HepG2 (cell line): ENCODE results near the gene SLC16A6. TPM values are rescaled to one million over a fixed set of nuclear protein-coding genes. Genes with fewer than 3 reads are reported as not detected.

ENCODE experiments used
- ASH2L ChIP-seq: fragments of 300-600, 200-600 bp; sonication (generic); IDR thresholded peaks from 2 replicates; pipeline ENCODE4 v1.7.0; 2017; ENCODE audit warnings: low read depth, mild to moderate bottlenecking, moderate library complexity, mixed read lengths, low read length; ENCODE audit not compliant: insufficient read length
- DMAP1 ChIP-seq: IDR thresholded peaks from 2 replicates; pipeline ENCODE4 v1.6.1; 2016
- ELK4 ChIP-seq: sonication (generic); formaldehyde crosslinking; IDR thresholded peaks from 2 replicates; pipeline ENCODE4 v1.9.0; 2021; ENCODE audit warnings: missing genetic modification reagents, borderline replicate concordance
- MED13 ChIP-seq: sonication (generic); formaldehyde crosslinking; IDR thresholded peaks from 2 replicates; pipeline ENCODE4 v1.5.0; 2020; ENCODE audit warnings: missing genetic modification reagents
- MLX ChIP-seq: IDR thresholded peaks from 2 replicates; pipeline ENCODE4 v1.6.1; 2016
- MTF2 ChIP-seq: sonication (generic); formaldehyde crosslinking; IDR thresholded peaks from 2 replicates; pipeline ENCODE4 v1.5.0; 2020; ENCODE audit warnings: missing genetic modification reagents, borderline replicate concordance
- POGZ ChIP-seq: sonication (generic); formaldehyde crosslinking; IDR thresholded peaks from 2 replicates; pipeline ENCODE4 v1.4.0; 2020; ENCODE audit warnings: mild to moderate bottlenecking, missing genetic modification reagents
- RFXANK ChIP-seq: IDR thresholded peaks from 2 replicates; pipeline ENCODE4 v1.6.1; 2016
- TFAP4 ChIP-seq: sonication (generic); IDR thresholded peaks from 2 replicates; pipeline ENCODE4 v1.6.1; 2016; ENCODE audit warnings: low read depth, borderline replicate concordance
- ZBED4 ChIP-seq: sonication (generic); formaldehyde crosslinking; IDR thresholded peaks from 2 replicates; pipeline ENCODE4 v1.4.0; 2020; ENCODE audit warnings: missing genetic modification reagents, borderline replicate concordance
- ZIK1 ChIP-seq: sonication (generic); formaldehyde crosslinking; IDR thresholded peaks from 2 replicates; pipeline ENCODE4 v1.5.0; 2020; ENCODE audit warnings: mild to moderate bottlenecking, low read depth, missing genetic modification reagents, borderline replicate concordance
- ZNF281 ChIP-seq: sonication (generic); formaldehyde crosslinking; IDR thresholded peaks from 2 replicates; pipeline ENCODE4 v1.4.0; 2020; ENCODE audit warnings: missing genetic modification reagents, borderline replicate concordance
- ZNF335 ChIP-seq: sonication (generic); formaldehyde crosslinking; IDR thresholded peaks from 2 replicates; pipeline ENCODE4 v1.4.0; 2020; ENCODE audit warnings: missing genetic modification reagents
- ZNF362 ChIP-seq: sonication (generic); formaldehyde crosslinking; IDR thresholded peaks from 2 replicates; pipeline ENCODE4 v1.4.0; 2020; ENCODE audit warnings: missing genetic modification reagents, mild to moderate bottlenecking, borderline replicate concordance
- ZNF546 ChIP-seq: sonication (generic); formaldehyde crosslinking; conservative IDR thresholded peaks from 2 replicates; pipeline ENCODE4 v1.8.1; 2023; ENCODE audit warnings: mild to moderate bottlenecking, missing genetic modification reagents
- ZNF784 ChIP-seq: sonication (generic); formaldehyde crosslinking; IDR thresholded peaks from 2 replicates; pipeline ENCODE4 v1.5.1; 2020; ENCODE audit warnings: missing genetic modification reagents, mild to moderate bottlenecking, borderline replicate concordance
- polyA plus RNA-seq, 8 experiments: library from polyadenylated mRNA; depleted of rRNA in 3 of 8; stranded (reverse) in 7 of 8; unstranded in 1 of 8; fragments of >200 nt; fragmentation: Illumina TruSeq in 4 of 8; extraction: Trizol in 4 of 8; gene quantifications; 2 replicates each; pipeline versions ENCODE4 v1.2.1 to v1.2.3, GENCODE V29; 2011 to 2016; ENCODE audit warnings: low read depth in 4 of 8, missing spikeins in 1 of 8, mixed read lengths in 1 of 8; ENCODE audit not compliant: insufficient read depth in 1 of 8
- total RNA-seq, 5 experiments: library from RNA; depleted of rRNA; stranded (reverse); fragments of >200 nt; fragmentation: Illumina TruSeq; extraction: Trizol; gene quantifications; 2 replicates each; pipeline ENCODE4 v1.2.3, GENCODE V29; 2016; ENCODE audit warnings: low read depth in 1 of 5

The SLC16A6 gene
- total and polyA plus RNA-seq, 2 of the 13 experiments (the other 11 are each of a cell fraction or from before 2014, with no cell fraction given), result 1.1 to 44.7 TPM

GRCh38 chr17:68318103-68318991 lies 27.4 kb upstream of the SLC16A6 start (continued):
- TF ChIP-seq ZNF281 (0 out of 2 replicates have a peak, but pooled peaks have one; percentile 34), ZNF546 (CRISPR knock-in tag) (0 out of 2 replicates have a peak, but pooled peaks have one; percentile 39), ZNF784 (CRISPR knock-in tag) (no peak), ASH2L (peak; percentile 66), MTF2 (CRISPR knock-in tag) (no peak), ZNF362 (CRISPR knock-in tag) (no peak), ZBED4 (CRISPR knock-in tag) (no peak), POGZ (CRISPR knock-in tag) (0 out of 2 replicates have a peak, but pooled peaks have one; percentile 25), ZNF335 (CRISPR knock-in tag) (peak; percentile 45; the same call in 1 of the 2 replicates), MED13 (CRISPR knock-in tag) (no peak), DMAP1 (no peak), RFXANK (CRISPR knock-in tag) (no peak), ZIK1 (CRISPR knock-in tag) (no peak), MLX (CRISPR knock-in tag) (0 out of 2 replicates have a peak, but pooled peaks have one; percentile 18), TFAP4 (peak; percentile 26; the same call in 1 of the 2 replicates), ELK4 (no peak)
